Body of pancreas (tissue), 4 donors: ENCODE data around the gene INSIG2. TPM values are rescaled to one million over a fixed set of nuclear protein-coding genes. Genes with fewer than 3 reads are reported as not detected.

Experiments used
- ATAC-seq: fragments of 150-250 bp; one replicate; pipeline ENCODE4 v1.9.1; 2016
- DNase-seq, 4 donors: peaks; one replicate each; pipeline ENCODE4 v3.0.0-alpha.2; 2019
- H3K27ac ChIP-seq, 4 donors: fragments of 200-600 bp; sonication (generic); 1 replicate in 3 of 4; 2 replicates in 1 of 4; pipeline versions ENCODE4 v1.5.1 to v1.6.1; 2016 to 2019; ENCODE audit warnings: mild to moderate bottlenecking in 1 of 4, mixed read lengths in 1 of 4, moderate library complexity in 1 of 4
- H3K27me3 ChIP-seq, 2 donors: fragments of 200-600 bp; sonication (generic); one replicate each; pipeline ENCODE4 v1.6.0; 2016; ENCODE audit warnings: mild to moderate bottlenecking in 1 of 2
- H3K36me3 ChIP-seq, 2 donors: fragments of 200-600 bp; sonication (generic); replicated peaks in 1 of 2; 2 replicates each; pipeline ENCODE4 v1.5.1; 2016; ENCODE audit warnings: low read depth in 2 of 2; ENCODE audit not compliant: insufficient read depth in 1 of 2
- H3K4me1 ChIP-seq: fragments of 200-600 bp; sonication (generic); one replicate; pipeline ENCODE4 v1.6.0; 2016
- H3K4me3 ChIP-seq, 2 donors: fragments of 200-600 bp; sonication (generic); 1 replicate in 1 of 2; 2 replicates in 1 of 2; pipeline ENCODE4 v1.5.1; 2016 to 2019
- H3K9me3 ChIP-seq, 3 donors: fragments of 200-600 bp; sonication (generic); 1 replicate in 2 of 3; 2 replicates in 1 of 3; pipeline ENCODE4 v1.5.1; 2016
- CTCF ChIP-seq, 7 experiments: fragments of 450-650 bp in 4 of 7; fragments of 200-600 bp in 3 of 7; sonication (generic) in 3 of 7; IDR thresholded peaks; one replicate each; pipeline ENCODE4 v1.5.1; 2016 to 2019; ENCODE audit warnings: antibody characterized with exemption in 7 of 7
- POLR2A ChIP-seq, 3 donors: fragments of 450-650 bp; IDR thresholded peaks; one replicate each; pipeline ENCODE4 v1.6.1; 2016; ENCODE audit warnings: antibody characterized with exemption in 3 of 3, mild to moderate bottlenecking in 2 of 3
- WGBS, 2 donors: methylation state at CpG; one replicate each; pipeline ENCODE4 v1.1.5; 2017; 5-methylcytosine and 5-hydroxymethylcytosine counted together
- intact Hi-C: fragments of 100-400 bp; cut with DNase I; formaldehyde crosslinking; loops from one replicate; pipeline ENCODE4 v1.15.1; 2023
- total RNA-seq, 2 donors: library from RNA; depleted of rRNA; stranded (reverse); fragments of >200 nt; gene quantifications; one replicate each; pipeline ENCODE4 v1.1.0, GENCODE V29; 2016

Gene INSIG2
- total RNA-seq, 2 donors from 2014 or later = 3.6 to 25.4 TPM

DNA sequence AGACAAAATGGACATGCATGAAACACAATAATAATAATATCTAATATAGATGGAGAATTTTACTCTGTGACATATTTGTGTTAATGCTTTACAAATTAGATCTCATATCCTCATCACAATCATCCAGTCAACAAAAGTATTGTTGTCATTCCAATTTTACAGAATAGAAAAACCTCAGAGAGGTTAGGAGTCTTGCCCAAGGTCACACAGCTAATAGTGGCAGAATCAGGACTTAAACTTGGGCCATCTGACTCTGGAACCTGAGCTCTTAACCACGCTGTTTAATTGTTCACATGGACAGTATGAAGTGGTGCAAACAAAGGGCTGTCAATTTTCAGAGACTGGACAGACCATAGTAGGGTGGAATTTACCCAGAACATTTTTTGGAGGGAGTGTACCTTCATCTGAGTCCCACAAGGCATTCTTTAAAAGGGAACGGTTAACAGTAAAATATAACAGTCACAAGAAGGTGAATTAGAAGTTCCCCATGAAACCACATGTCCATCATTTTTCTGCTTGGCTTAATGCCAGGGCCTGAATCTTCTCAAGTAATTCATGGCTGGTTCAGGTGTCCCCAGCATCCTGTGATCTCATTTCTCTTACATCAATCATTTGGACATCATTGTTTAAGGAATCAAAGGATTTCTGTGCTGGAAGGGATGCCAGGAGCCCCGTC, 39.0 kb upstream of the INSIG2 start:
- TF ChIP-seq CTCF (IDR thresholded peaks at IDR 0.05) (no peak), POLR2A (IDR thresholded peaks at IDR 0.05) (no peak)
- DNase-seq = no peak
- intact Hi-C loops = no loop called here
- peak overlapping the region in 1 of 4 donors; percentile 15 for H3K27ac ChIP-seq
- peaks cover 20% of the 10 kb centered on the region for H3K4me1 ChIP-seq
- no peaks in the 10 kb centered on the region for H3K36me3 ChIP-seq
- WGBS, 2 donors = 74 to 77% methylated on average over 3 of the region's 3 CpGs
- H3K9me3 ChIP-seq = no peaks in the 10 kb centered on the region
- ATAC-seq = no peak
- H3K27me3 ChIP-seq = no peaks in the 10 kb centered on the region
- H3K4me3 ChIP-seq = no peak overlapping the region

- intact Hi-C loops = no loop called here
- DNase-seq = no peak
- Histone ChIP-seq H3K9me3 (no peaks in the 10 kb centered on the region), H3K4me1 (peaks cover 20% of the 10 kb centered on the region), H3K4me3 (no peak overlapping the region), H3K27me3 (no peaks in the 10 kb centered on the region), H3K27ac (peak overlapping the region in 1 of 4 donors; percentile 15), H3K36me3 (no peaks in the 10 kb centered on the region)
- ATAC-seq = no peak
- TF ChIP-seq POLR2A (IDR thresholded peaks at IDR 0.05) = no peak
- TF ChIP-seq CTCF (IDR thresholded peaks at IDR 0.05) = no peak
Observed at GRCh38 chr2:118049816-118050140, 38.5 kb upstream of the INSIG2 start.

GRCh38 chr2:118050386-118050785, 37.9 kb upstream of the INSIG2 start:
- peaks cover 20% of the 10 kb centered on the region for H3K4me1 ChIP-seq
- H3K27me3 ChIP-seq = no peaks in the 10 kb centered on the region
- no peak overlapping the region for H3K4me3 ChIP-seq
- no peaks in the 10 kb centered on the region for H3K9me3 ChIP-seq
- H3K36me3 ChIP-seq = no peaks in the 10 kb centered on the region
- TF ChIP-seq CTCF (IDR thresholded peaks at IDR 0.05) (no peak), POLR2A (IDR thresholded peaks at IDR 0.05) (no peak)
- ATAC-seq (peak; percentile 44), DNase-seq (no peak)
- peak overlapping the region in 2 of 4 donors; percentile 15 to 33 for H3K27ac ChIP-seq
- intact Hi-C loops = no loop called here
- WGBS, 2 donors = 48 to 49% methylated on average over 3 of the region's 3 CpGs

- Histone ChIP-seq H3K4me3 (no peak overlapping the region), H3K36me3 (no peaks in the 10 kb centered on the region), H3K27me3 (no peaks in the 10 kb centered on the region), H3K27ac (no peak overlapping the region), H3K9me3 (no peaks in the 10 kb centered on the region), H3K4me1 (peaks cover 20% of the 10 kb centered on the region)
- intact Hi-C loops = no loop called here
- WGBS, 2 donors = 81 to 85% methylated on average over 2 of the region's 2 CpGs
- ATAC-seq = no peak
- no peak for DNase-seq
- TF ChIP-seq CTCF (IDR thresholded peaks at IDR 0.05) (no peak), POLR2A (IDR thresholded peaks at IDR 0.05) (no peak)
Observed at GRCh38 chr2:118050974-118051373, 37.3 kb upstream of the INSIG2 start.

- no peak for DNase-seq
- TF ChIP-seq POLR2A (IDR thresholded peaks at IDR 0.05) (no peak), CTCF (IDR thresholded peaks at IDR 0.05) (no peak)
- no peaks in the 10 kb centered on the region for H3K36me3 ChIP-seq
- WGBS, 2 donors = 91% methylated on average over 3 of the region's 3 CpGs
- H3K27ac ChIP-seq = no peak overlapping the region
- H3K9me3 ChIP-seq = no peaks in the 10 kb centered on the region
- peaks cover 18% of the 10 kb centered on the region for H3K4me1 ChIP-seq
- no peak overlapping the region for H3K4me3 ChIP-seq
- intact Hi-C loops = no loop called here
- ATAC-seq = no peak
- no peaks in the 10 kb centered on the region for H3K27me3 ChIP-seq
Observed at GRCh38 chr2:118051826-118052358, 36.4 kb upstream of the INSIG2 start.
